ENCODE data around the gene TMEM134. TPM values are rescaled to one million over a fixed set of nuclear protein-coding genes. Genes with fewer than 3 reads are reported as not detected.
"Not testable (repeated sequence)": the region's sequence is repeated elsewhere in the genome, so short reads cannot be mapped to it uniquely, and the experiment has no call there.

TMEM134 gene
- polyA plus RNA-seq, 6 donors from 2014 or later = 183 to 250 (median 221) TPM

- DNase-seq; ATAC-seq (ENCODE audit: low read depth in 2 of 2); H3K27me3 Mint-ChIP-seq; H3K9me3 Mint-ChIP-seq: not testable (repeated sequence)
- H3K4me1 Mint-ChIP-seq = peaks cover 42 to 72% (median 68%) of the 10 kb centered on the region in 3 donors
- peaks cover 8 to 18% of the 10 kb centered on the region in 2 donors for H3K36me3 Mint-ChIP-seq
- H3K4me3 Mint-ChIP-seq = peak overlapping the region; percentile 24 to 99 (median 80)
- peak overlapping the region; percentile 47 to 93 (median 82) for H3K27ac Mint-ChIP-seq
Observed at GRCh38 chr11:67485873-67486361, 16.9 kb upstream of the TMEM134 start.

- ATAC-seq (ENCODE audit: low read depth in 2 of 2) (peak; percentile 40 to 45), DNase-seq (peak; percentile 70)
- Mint-ChIP-seq H3K27me3 (no peaks in the 10 kb centered on the region), H3K9me3 (no peaks in the 10 kb centered on the region), H3K27ac (peak overlapping the region; percentile 61 to 97 (median 96)), H3K4me3 (peak overlapping the region; percentile 86 to 99 (median 98)), H3K36me3 (peaks cover 8 to 14% of the 10 kb centered on the region in 2 donors), H3K4me1 (peaks cover 42 to 67% (median 66%) of the 10 kb centered on the region in 3 donors)
Observed at GRCh38 chr11:67484847-67485311, 15.8 kb upstream of the TMEM134 start.

DNA sequence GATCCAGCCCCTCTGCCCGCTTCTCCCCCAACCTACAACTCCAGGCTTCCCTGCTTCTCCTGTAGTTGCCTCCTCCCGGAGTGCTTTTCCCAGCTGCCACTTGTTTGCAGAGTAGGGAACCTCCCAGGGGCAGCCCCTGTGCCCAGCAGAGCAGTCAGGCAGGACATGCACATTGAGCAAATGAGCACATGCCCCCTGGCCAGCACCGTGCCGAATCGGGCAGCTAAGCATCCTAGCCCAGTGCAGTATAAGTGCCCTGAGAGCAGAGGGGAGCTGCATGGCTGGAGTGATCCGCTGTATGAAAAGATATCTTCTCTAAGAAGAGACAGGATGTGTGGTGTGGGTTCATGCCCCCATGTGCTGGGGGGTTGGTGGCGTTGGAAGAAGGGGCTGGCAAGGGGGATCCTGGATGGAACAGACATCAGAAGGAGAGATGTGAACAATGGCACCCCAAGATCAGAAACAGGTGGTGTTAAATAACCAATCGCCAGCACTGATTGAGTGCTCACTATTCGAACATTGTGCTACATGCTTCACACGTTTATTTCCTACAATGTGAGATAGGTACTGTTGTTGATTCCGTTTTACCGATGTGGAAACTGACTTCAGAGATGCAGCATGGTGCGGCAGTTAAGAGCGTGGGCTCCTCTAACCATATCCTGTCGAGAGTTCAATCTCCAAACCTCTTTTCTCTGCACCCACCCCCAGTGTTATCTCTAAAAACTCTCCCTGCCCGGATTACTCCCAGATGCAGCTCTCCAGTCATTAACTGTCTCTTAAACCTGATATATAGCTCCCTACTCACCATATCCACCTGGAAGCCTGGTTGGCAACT, 15.0 kb upstream of the TMEM134 start:
- peak overlapping the region; percentile 61 to 99 (median 96) for H3K27ac Mint-ChIP-seq
- peak overlapping the region; percentile 86 to 99 (median 98) for H3K4me3 Mint-ChIP-seq
- DNase-seq = no peak
- no peaks in the 10 kb centered on the region for H3K9me3 Mint-ChIP-seq
- peaks cover 42 to 64% (median 62%) of the 10 kb centered on the region in 3 donors for H3K4me1 Mint-ChIP-seq
- no peak for ATAC-seq (ENCODE audit: low read depth in 2 of 2)
- no peaks in the 10 kb centered on the region for H3K27me3 Mint-ChIP-seq
- peaks cover 8 to 10% of the 10 kb centered on the region in 2 donors for H3K36me3 Mint-ChIP-seq

- Mint-ChIP-seq H3K27me3 (no peaks in the 10 kb centered on the region), H3K4me3 (peak within 1 kb of the TSS; percentile 86 to 99 (median 98)), H3K36me3 (peaks cover 7 to 8% of the 10 kb centered on the region in 2 donors), H3K9me3 (no peaks in the 10 kb centered on the region), H3K4me1 (peaks cover 42 to 59% (median 54%) of the 10 kb centered on the region in 3 donors), H3K27ac (peak within 1 kb of the TSS; percentile 88 to 99 (median 98))
- peak; percentile 94 for DNase-seq
- peak; percentile 87 to 88 for ATAC-seq (ENCODE audit: low read depth in 2 of 2)
Observed at GRCh38 chr11:67482827-67483798, 14.1 kb upstream of the TMEM134 start, which contains the start of gene AIP. Gene AIP (plus strand): TSS chr11:67483026. CDS start chr11:67483159, 133 bp downstream.

DNA sequence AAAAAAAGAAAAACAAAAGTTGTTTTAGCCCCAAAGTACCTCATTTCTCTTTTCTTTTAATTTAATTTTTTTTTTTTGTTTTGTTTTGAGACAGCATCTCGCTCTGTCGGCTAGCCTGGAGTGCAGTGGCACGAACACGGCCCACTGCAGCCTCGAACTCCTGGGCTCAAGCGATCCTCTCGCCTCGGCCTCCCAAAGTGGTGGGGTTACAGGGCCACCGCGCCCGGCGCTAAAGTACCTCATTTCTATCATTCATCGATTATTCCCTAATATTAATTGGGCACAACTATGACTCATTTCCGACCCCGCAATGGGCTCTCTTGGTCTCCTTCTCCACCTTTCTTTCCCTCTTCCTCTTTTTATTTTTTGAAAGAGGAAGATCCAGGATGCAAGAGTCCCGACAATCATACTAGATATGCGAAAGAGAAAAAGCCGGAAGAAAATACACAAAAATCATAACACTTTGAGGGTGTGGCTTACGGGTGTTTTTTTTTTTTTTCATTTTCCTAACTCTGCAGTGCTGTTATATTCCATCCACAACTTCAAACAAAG, 13.3 kb upstream of the TMEM134 start:
- peaks cover 37 to 52% (median 47%) of the 10 kb centered on the region in 3 donors for H3K4me1 Mint-ChIP-seq
- H3K9me3 Mint-ChIP-seq = no peaks in the 10 kb centered on the region
- ATAC-seq (ENCODE audit: low read depth in 2 of 2) (peak; percentile 14 to 17), DNase-seq (no peak)
- H3K36me3 Mint-ChIP-seq = peaks cover 0 to under 1% of the 10 kb centered on the region in 2 donors
- H3K27ac Mint-ChIP-seq = peak overlapping the region; percentile 88 to 99 (median 98)
- no peaks in the 10 kb centered on the region for H3K27me3 Mint-ChIP-seq
- peak overlapping the region; percentile 86 to 99 (median 98) for H3K4me3 Mint-ChIP-seq

- not testable (repeated sequence) for H3K27ac Mint-ChIP-seq; H3K27me3 Mint-ChIP-seq; DNase-seq; H3K36me3 Mint-ChIP-seq; H3K9me3 Mint-ChIP-seq; H3K4me1 Mint-ChIP-seq; ATAC-seq (ENCODE audit: low read depth in 2 of 2); H3K4me3 Mint-ChIP-seq
Observed at GRCh38 chr11:67477344-67478050, 8.4 kb upstream of the TMEM134 start.

GRCh38 chr11:67476692-67477091, 7.6 kb upstream of the TMEM134 start:
- not testable (repeated sequence) for H3K4me1 Mint-ChIP-seq; H3K9me3 Mint-ChIP-seq; H3K27ac Mint-ChIP-seq; ATAC-seq (ENCODE audit: low read depth in 2 of 2); H3K36me3 Mint-ChIP-seq; H3K27me3 Mint-ChIP-seq; DNase-seq
- peak overlapping the region in 1 of 8 donors; percentile 35 for H3K4me3 Mint-ChIP-seq

DNA sequence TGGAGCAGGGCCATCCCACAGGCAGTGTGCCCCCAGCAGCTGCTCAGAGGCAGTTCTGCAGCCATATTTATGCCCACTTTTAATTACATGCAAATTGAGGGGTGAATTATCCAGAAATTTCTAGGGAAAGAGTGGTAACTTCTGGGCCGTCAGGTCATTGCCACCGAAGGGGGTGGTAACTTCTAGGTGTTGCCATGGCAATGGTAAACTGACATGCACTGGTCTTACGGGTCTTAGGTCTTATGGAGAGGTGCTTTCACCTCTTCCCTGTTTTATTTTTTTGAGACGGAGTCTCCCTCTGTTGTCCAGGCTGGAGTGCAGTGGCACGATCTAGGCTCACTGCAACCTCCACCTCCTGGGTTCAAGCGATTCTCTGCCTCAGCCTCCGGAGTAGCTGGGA, 3.8 kb upstream of the TMEM134 start:
- Mint-ChIP-seq H3K9me3 (no peaks in the 10 kb centered on the region), H3K27ac (no peak overlapping the region), H3K36me3 (no peaks in the 10 kb centered on the region), H3K4me1 (peaks cover 19 to 24% (median 21%) of the 10 kb centered on the region in 3 donors), H3K27me3 (no peaks in the 10 kb centered on the region), H3K4me3 (peak overlapping the region in 1 of 8 donors; percentile 57)
- no peak for DNase-seq
- ATAC-seq (ENCODE audit: low read depth in 2 of 2) = no peak

GRCh38 chr11:67470337-67471002, 1.4 kb upstream of the TMEM134 start:
- ATAC-seq (ENCODE audit: low read depth in 2 of 2) (no peak), DNase-seq (no peak)
- Mint-ChIP-seq H3K4me3 (peak overlapping the region; percentile 77 to 97 (median 91)), H3K27ac (peak overlapping the region in 2 of 6 donors; percentile 63 to 80), H3K36me3 (no peaks in the 10 kb centered on the region), H3K4me1 (peaks cover 31 to 41% (median 40%) of the 10 kb centered on the region in 3 donors), H3K27me3 (no peaks in the 10 kb centered on the region), H3K9me3 (no peaks in the 10 kb centered on the region)

DNA sequence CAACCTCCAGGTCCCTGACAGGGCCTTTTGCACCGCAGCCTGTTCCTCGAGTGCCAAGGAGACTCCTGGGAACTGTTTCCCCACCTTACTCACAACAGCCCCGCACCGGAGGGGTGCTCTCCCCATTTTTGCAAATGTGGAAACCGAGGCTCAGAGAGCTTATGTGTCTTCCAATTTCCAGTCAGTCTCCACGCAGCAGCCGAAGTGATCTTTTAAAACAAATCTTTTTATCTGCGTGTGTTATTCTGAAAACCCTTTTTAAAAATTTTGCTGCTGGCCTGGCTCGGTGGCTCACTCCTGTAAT, 409 bp upstream of the TMEM134 start:
- ATAC-seq (ENCODE audit: low read depth in 2 of 2) = no peak
- Mint-ChIP-seq H3K4me1 (peaks cover 39 to 51% (median 44%) of the 10 kb centered on the region in 3 donors), H3K4me3 (peak overlapping the region; percentile 77 to 97 (median 91)), H3K36me3 (no peaks in the 10 kb centered on the region), H3K9me3 (no peaks in the 10 kb centered on the region), H3K27me3 (no peaks in the 10 kb centered on the region), H3K27ac (peak overlapping the region in 5 of 6 donors; percentile 49 to 89 (median 70))
- no peak for DNase-seq

DNA sequence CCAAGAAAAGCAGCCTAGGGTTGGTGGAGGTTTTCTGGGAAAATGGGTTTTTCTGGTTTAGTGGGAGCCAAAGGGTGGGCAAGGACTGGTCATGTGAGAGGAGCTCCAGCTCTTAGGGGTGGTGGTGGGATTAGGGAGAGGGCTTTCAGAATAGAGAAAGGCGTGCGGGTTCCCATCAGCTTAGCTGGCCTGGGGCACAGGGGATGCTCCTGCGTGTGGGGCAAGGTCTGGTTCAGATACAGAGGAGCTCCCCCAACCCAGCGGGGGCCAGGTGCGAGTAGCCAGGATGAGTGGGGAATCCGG, 644 bp downstream of the TMEM134 start:
- no peaks in the 10 kb centered on the region for H3K9me3 Mint-ChIP-seq
- H3K27ac Mint-ChIP-seq = peak overlapping the region in 5 of 6 donors; percentile 39 to 94 (median 92)
- no peaks in the 10 kb centered on the region for H3K27me3 Mint-ChIP-seq
- no peaks in the 10 kb centered on the region for H3K36me3 Mint-ChIP-seq
- no peak for DNase-seq
- peaks cover 39 to 54% (median 53%) of the 10 kb centered on the region in 3 donors for H3K4me1 Mint-ChIP-seq
- no peak for ATAC-seq (ENCODE audit: low read depth in 2 of 2)
- H3K4me3 Mint-ChIP-seq = peak overlapping the region; percentile 89 to 97 (median 94)

- DNase-seq (no peak), ATAC-seq (ENCODE audit: low read depth in 2 of 2) (no peak)
- peak overlapping the region in 3 of 6 donors; percentile 89 to 94 (median 94) for H3K27ac Mint-ChIP-seq
- no peaks in the 10 kb centered on the region for H3K9me3 Mint-ChIP-seq
- H3K4me1 Mint-ChIP-seq = peaks cover 39 to 57% (median 56%) of the 10 kb centered on the region in 3 donors
- H3K27me3 Mint-ChIP-seq = no peaks in the 10 kb centered on the region
- peak overlapping the region; percentile 89 to 97 (median 94) for H3K4me3 Mint-ChIP-seq
- H3K36me3 Mint-ChIP-seq = no peaks in the 10 kb centered on the region
Observed at GRCh38 chr11:67468056-67468455, 995 bp downstream of the TMEM134 start.
